ENCODE data around the gene TBX3. TPM values are rescaled to one million over a fixed set of nuclear protein-coding genes. Genes with fewer than 3 reads are reported as not detected.

The TBX3 gene
- total and polyA plus RNA-seq, 4 donors, result 5.8 to 26.8 (median 17.6) TPM

- H3K4me1 ChIP-seq (ENCODE audit: control insufficient read depth in 4 of 4, insufficient read depth in 4 of 4, low read length in 3 of 4), result peaks cover 0 to 15% (median 6%) of the 10 kb centered on the region in 4 donors
- no peak for DNase-seq (ENCODE audit: low spot score)
- no peak overlapping the region for H3K9ac ChIP-seq (ENCODE audit: low read depth in 1 of 2, low read length in 2 of 2)
- TF ChIP-seq, protein P1, sequence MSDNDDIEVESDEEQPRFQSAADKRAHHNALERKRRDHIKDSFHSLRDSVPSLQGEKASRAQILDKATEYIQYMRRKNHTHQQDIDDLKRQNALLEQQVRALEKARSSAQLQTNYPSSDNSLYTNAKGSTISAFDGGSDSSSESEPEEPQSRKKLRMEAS (IDR thresholded peaks at IDR 0.05), result no peak
- TF ChIP-seq RAD21 (IDR thresholded peaks at IDR 0.05) (no peak), FOXA1 (IDR thresholded peaks at IDR 0.05) (no peak), GABPA (IDR thresholded peaks at IDR 0.05 in 1 of 2, conservative IDR thresholded peaks at IDR 0.05 in 1 of 2) (no peak), JUND (IDR thresholded peaks at IDR 0.05) (no peak), TAF1 (conservative IDR thresholded peaks at IDR 0.05) (no peak), RXRA (IDR thresholded peaks at IDR 0.05) (no peak), NR2F2 (IDR thresholded peaks at IDR 0.05) (no peak), HNF4A (conservative IDR thresholded peaks at IDR 0.05) (no peak)
- TF ChIP-seq, protein P2, sequence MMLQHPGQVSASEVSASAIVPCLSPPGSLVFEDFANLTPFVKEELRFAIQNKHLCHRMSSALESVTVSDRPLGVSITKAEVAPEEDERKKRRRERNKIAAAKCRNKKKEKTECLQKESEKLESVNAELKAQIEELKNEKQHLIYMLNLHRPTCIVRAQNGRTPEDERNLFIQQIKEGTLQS (IDR thresholded peaks at IDR 0.05), result no peak
- H3K27ac ChIP-seq (ENCODE audit: low read depth in 1 of 2, low read length in 2 of 2), result no peak overlapping the region
- H3K36me3 ChIP-seq (ENCODE audit: control insufficient read depth in 4 of 4, insufficient read depth in 3 of 4, low read depth in 1 of 4, low read length in 3 of 4), result no peaks in the 10 kb centered on the region
- no peaks in the 10 kb centered on the region for H3K9me3 ChIP-seq (ENCODE audit: control insufficient read depth in 4 of 4, low read length in 3 of 4)
- H3K27me3 ChIP-seq (ENCODE audit: control insufficient read depth in 4 of 4, insufficient read depth in 4 of 4, low read length in 3 of 4), result no peaks in the 10 kb centered on the region
- whole genome bisulfite sequencing, result 78% methylated on average over 8 of the region's 8 CpGs
- H3K4me3 ChIP-seq (ENCODE audit: low read depth in 1 of 3, low read length in 3 of 3), result no peak overlapping the region
Measured at GRCh38 chr12:114690267-114691135, 6.5 kb upstream of the TBX3 start.

- 62% methylated on average over 5 of the region's 5 CpGs for WGBS
- no peak overlapping the region for H3K4me3 ChIP-seq (ENCODE audit: low read depth in 1 of 3, low read length in 3 of 3)
- H3K36me3 ChIP-seq (ENCODE audit: control insufficient read depth in 4 of 4, insufficient read depth in 3 of 4, low read depth in 1 of 4, low read length in 3 of 4), result no peaks in the 10 kb centered on the region
- H3K27me3 ChIP-seq (ENCODE audit: control insufficient read depth in 4 of 4, insufficient read depth in 4 of 4, low read length in 3 of 4), result no peaks in the 10 kb centered on the region
- H3K9me3 ChIP-seq (ENCODE audit: control insufficient read depth in 4 of 4, low read length in 3 of 4), result no peaks in the 10 kb centered on the region
- no peak overlapping the region for H3K27ac ChIP-seq (ENCODE audit: low read depth in 1 of 2, low read length in 2 of 2)
- peaks cover 2 to 22% (median 11%) of the 10 kb centered on the region in 4 donors for H3K4me1 ChIP-seq (ENCODE audit: control insufficient read depth in 4 of 4, insufficient read depth in 4 of 4, low read length in 3 of 4)
- TF ChIP-seq, protein P3, sequence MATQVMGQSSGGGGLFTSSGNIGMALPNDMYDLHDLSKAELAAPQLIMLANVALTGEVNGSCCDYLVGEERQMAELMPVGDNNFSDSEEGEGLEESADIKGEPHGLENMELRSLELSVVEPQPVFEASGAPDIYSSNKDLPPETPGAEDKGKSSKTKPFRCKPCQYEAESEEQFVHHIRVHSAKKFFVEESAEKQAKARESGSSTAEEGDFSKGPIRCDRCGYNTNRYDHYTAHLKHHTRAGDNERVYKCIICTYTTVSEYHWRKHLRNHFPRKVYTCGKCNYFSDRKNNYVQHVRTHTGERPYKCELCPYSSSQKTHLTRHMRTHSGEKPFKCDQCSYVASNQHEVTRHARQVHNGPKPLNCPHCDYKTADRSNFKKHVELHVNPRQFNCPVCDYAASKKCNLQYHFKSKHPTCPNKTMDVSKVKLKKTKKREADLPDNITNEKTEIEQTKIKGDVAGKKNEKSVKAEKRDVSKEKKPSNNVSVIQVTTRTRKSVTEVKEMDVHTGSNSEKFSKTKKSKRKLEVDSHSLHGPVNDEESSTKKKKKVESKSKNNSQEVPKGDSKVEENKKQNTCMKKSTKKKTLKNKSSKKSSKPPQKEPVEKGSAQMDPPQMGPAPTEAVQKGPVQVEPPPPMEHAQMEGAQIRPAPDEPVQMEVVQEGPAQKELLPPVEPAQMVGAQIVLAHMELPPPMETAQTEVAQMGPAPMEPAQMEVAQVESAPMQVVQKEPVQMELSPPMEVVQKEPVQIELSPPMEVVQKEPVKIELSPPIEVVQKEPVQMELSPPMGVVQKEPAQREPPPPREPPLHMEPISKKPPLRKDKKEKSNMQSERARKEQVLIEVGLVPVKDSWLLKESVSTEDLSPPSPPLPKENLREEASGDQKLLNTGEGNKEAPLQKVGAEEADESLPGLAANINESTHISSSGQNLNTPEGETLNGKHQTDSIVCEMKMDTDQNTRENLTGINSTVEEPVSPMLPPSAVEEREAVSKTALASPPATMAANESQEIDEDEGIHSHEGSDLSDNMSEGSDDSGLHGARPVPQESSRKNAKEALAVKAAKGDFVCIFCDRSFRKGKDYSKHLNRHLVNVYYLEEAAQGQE (IDR thresholded peaks at IDR 0.05), result no peak
- TF ChIP-seq FOXA1 (IDR thresholded peaks at IDR 0.05), result no peak
- no peak for TF ChIP-seq ZBTB33 (IDR thresholded peaks at IDR 0.05)
- no peak for TF ChIP-seq TAF1 (conservative IDR thresholded peaks at IDR 0.05)
- TF ChIP-seq, protein P2 (IDR thresholded peaks at IDR 0.05), result no peak
- no peak for TF ChIP-seq RXRA (IDR thresholded peaks at IDR 0.05)
- no peak for TF ChIP-seq SP1 (IDR thresholded peaks at IDR 0.05)
- no peak for TF ChIP-seq JUND (IDR thresholded peaks at IDR 0.05)
- DNase-seq (ENCODE audit: low spot score), result no peak
- H3K9ac ChIP-seq (ENCODE audit: low read depth in 1 of 2, low read length in 2 of 2), result no peak overlapping the region
Measured at GRCh38 chr12:114689075-114689994, 5.4 kb upstream of the TBX3 start.

All from liver (tissue), 9 donors.